HepG2 (cell line): Measurements from ENCODE around the gene SNCG. TPM values are rescaled to one million over a fixed set of nuclear protein-coding genes. Genes with fewer than 3 reads are reported as not detected.

Experiments
- ATAC-seq: fragments of 200-7000 bp; cut with Tn5 transposase; 3 replicates; pipeline ENCODE4 v1.9.1; 2020; ENCODE audit warnings: mild to moderate bottlenecking, moderate library complexity
- BruUV-seq: library from RNA; stranded (reverse); fragments of 400-500 nt; replicated peaks from 2 replicates; lab custom pipeline; 2021; lab: Mats Ljungman, UMichigan
- CTCF ChIA-PET: fragments of 300-600 bp; formaldehyde crosslinking; extraction: SDS; loops from one replicate; lab custom pipeline; 2021; ENCODE audit warnings: low total read pairs, inconsistent platforms, low intra/inter-chr PET ratio; lab: Yijun Ruan, JAX
- POLR2A ChIA-PET: fragments of 350-600 bp; sonication (Branson Sonifier 250); formaldehyde crosslinking; loops from one replicate; lab custom pipeline; 2020; ENCODE audit warnings: antibody characterized with exemption, inconsistent platforms; lab: Yijun Ruan, JAX
- DNase-seq: peaks from one replicate; pipeline ENCODE4 v3.0.0-alpha.2; 2015; ENCODE audit warnings: low spot score
- FAIRE-seq: peaks from 3 replicates; lab custom pipeline; 2011; peaks lifted over from hg19 to GRCh38; lab: Jason Lieb, UNC
- H2AFZ ChIP-seq: one replicate; pipeline ENCODE4 v1.6.1; 2011; ENCODE audit warnings: low read length, inconsistent platforms
- H3K27ac ChIP-seq: fragments of 300-600 bp; 3 replicates; pipeline ENCODE4 v1.8.0; 2011; ENCODE audit warnings: mixed run types, mild to moderate bottlenecking, mixed read lengths, low read length, inconsistent platforms; ENCODE audit not compliant: insufficient read depth; ENCODE audit errors: extremely low read length
- H3K27me3 ChIP-seq, 2 experiments: fragments of 200-600 bp in 1 of 2; 2 replicates in 1 of 2; 3 replicates in 1 of 2; pipeline versions ENCODE4 v1.6.0 to v1.8.0; 2011; ENCODE audit warnings: low read length in 2 of 2, mild to moderate bottlenecking in 2 of 2, moderate library complexity in 2 of 2, inconsistent platforms in 1 of 2; ENCODE audit not compliant: insufficient read depth in 2 of 2, control insufficient read depth in 1 of 2
- H3K36me3 ChIP-seq, 2 experiments: fragments of 200-600 bp in 1 of 2; replicated peaks in 1 of 2; 2 replicates in 1 of 2; 3 replicates in 1 of 2; pipeline versions ENCODE4 v1.5.1 to v1.8.0; 2011; ENCODE audit warnings: low read length in 2 of 2, inconsistent platforms in 1 of 2; ENCODE audit not compliant: insufficient read depth in 2 of 2, control insufficient read depth in 1 of 2
- H3K4me1 ChIP-seq: 2 replicates; pipeline ENCODE4 v1.5.1; 2012; ENCODE audit warnings: low read length, inconsistent platforms; ENCODE audit not compliant: insufficient read depth
- H3K4me2 ChIP-seq: 2 replicates; pipeline ENCODE4 v1.6.0; 2011; ENCODE audit warnings: low read depth, low read length, inconsistent platforms
- H3K4me3 ChIP-seq, 3 experiments: fragments of 200-600 bp in 1 of 3; sonication (generic), shearing (Covaris generic) in 1 of 3; replicated peaks in 1 of 3; 2 replicates each; pipeline ENCODE4 v1.5.1; 2011 to 2016; ENCODE audit warnings: low read length in 3 of 3, inconsistent platforms in 2 of 3, low read depth in 2 of 3, mild to moderate bottlenecking in 2 of 3, control low read depth in 1 of 3, mixed read lengths in 1 of 3; ENCODE audit not compliant: insufficient read depth in 1 of 3
- H3K79me2 ChIP-seq: one replicate; pipeline ENCODE4 v1.6.1; 2011; ENCODE audit warnings: low read length, inconsistent platforms; ENCODE audit not compliant: insufficient read depth
- H3K9ac ChIP-seq: 2 replicates; pipeline ENCODE4 v1.6.0; 2011; ENCODE audit warnings: mild to moderate bottlenecking, low read depth, low read length, inconsistent platforms; ENCODE audit not compliant: insufficient read depth
- H3K9me3 ChIP-seq: 2 replicates; pipeline ENCODE4 v1.5.1; 2012; ENCODE audit warnings: mild to moderate bottlenecking, low read length
- H4K20me1 ChIP-seq: 2 replicates; pipeline ENCODE4 v1.6.0; 2011; ENCODE audit warnings: inconsistent platforms, mild to moderate bottlenecking, low read length, moderate library complexity; ENCODE audit not compliant: insufficient read depth
- GLMP ChIP-seq: sonication (generic); formaldehyde crosslinking; IDR thresholded peaks from 2 replicates; pipeline ENCODE4 v1.9.0; 2021; ENCODE audit warnings: missing genetic modification reagents, mild to moderate bottlenecking, borderline replicate concordance
- NCOA5 ChIP-seq: sonication (generic); formaldehyde crosslinking; IDR thresholded peaks from 2 replicates; pipeline ENCODE4 v1.4.0; 2020; ENCODE audit warnings: missing genetic modification reagents
- ZNF383 ChIP-seq: sonication (generic); formaldehyde crosslinking; IDR thresholded peaks from 2 replicates; pipeline ENCODE4 v1.4.0; 2020; ENCODE audit warnings: missing genetic modification reagents, mild to moderate bottlenecking, borderline replicate concordance
- ZZZ3 ChIP-seq: sonication (generic); formaldehyde crosslinking; IDR thresholded peaks from 2 replicates; pipeline ENCODE4 v1.4.0; 2020; ENCODE audit warnings: missing genetic modification reagents, mild to moderate bottlenecking, borderline replicate concordance
- WGBS: methylation state at CpG from one replicate; pipeline ENCODE4 v1.1.6; 2017; ENCODE audit warnings: low lambda C conversion rate; 5-methylcytosine and 5-hydroxymethylcytosine counted together
- in situ Hi-C: cut with HindIII; loops from 2 replicates; pipeline ENCODE4 v1.10.0; 2017; ENCODE audit warnings: low pct_unique_long_range_greater_than_20kb; ENCODE audit not compliant: extremely low pct_ligation_motif_present
- intact Hi-C: fragments of 100-400 bp; cut with micrococcal nuclease; formaldehyde crosslinking; loops from one replicate; pipeline ENCODE4 v1.10.0; 2022; ENCODE audit not compliant: unreplicated experiment
- polyA plus RNA-seq, 8 experiments: library from polyadenylated mRNA; depleted of rRNA in 3 of 8; stranded (reverse) in 7 of 8; unstranded in 1 of 8; fragments of >200 nt; fragmentation: Illumina TruSeq in 4 of 8; extraction: Trizol in 4 of 8; gene quantifications; 2 replicates each; pipeline versions ENCODE4 v1.2.1 to v1.2.3, GENCODE V29; 2011 to 2016; ENCODE audit warnings: low read depth in 4 of 8, missing spikeins in 1 of 8, mixed read lengths in 1 of 8; ENCODE audit not compliant: insufficient read depth in 1 of 8
- total RNA-seq, 5 experiments: library from RNA; depleted of rRNA; stranded (reverse); fragments of >200 nt; fragmentation: Illumina TruSeq; extraction: Trizol; gene quantifications; 2 replicates each; pipeline ENCODE4 v1.2.3, GENCODE V29; 2016; ENCODE audit warnings: low read depth in 1 of 5

The SNCG gene
- total and polyA plus RNA-seq, 2 of the 13 experiments (the other 11 are each of a cell fraction or from before 2014, with no cell fraction given), result 0.22 to 0.91 TPM

GRCh38 chr10:86972613-86973380, 14.4 kb downstream of the SNCG start:
- ChIA-PET POLR2A (no interaction called here), CTCF (no interaction called here)
- Histone ChIP-seq H3K9ac (no peak overlapping the region), H3K4me3 (no peak overlapping the region), H3K27me3 (peaks cover 5 to 47% of the 10 kb centered on the region in 2 experiments; a peak in 3 of 5 replicates), H3K79me2 (no peaks in the 10 kb centered on the region), H3K36me3 (no peaks in the 10 kb centered on the region), H3K4me2 (no peak overlapping the region), H3K27ac (no peak overlapping the region), H4K20me1 (no peaks in the 10 kb centered on the region), H3K9me3 (no peaks in the 10 kb centered on the region), H3K4me1 (peaks cover 4% of the 10 kb centered on the region), H2AFZ (no peak overlapping the region)
- DNase-seq (no peak), FAIRE-seq (no peak), ATAC-seq (peak; percentile 12; the same call in 2 of the 3 replicates)
- TF ChIP-seq GLMP (CRISPR knock-in tag), result no peak
- no peak for TF ChIP-seq NCOA5
- in situ Hi-C loops, result no loop called here
- BruUV-seq, result no TSS peak
- intact Hi-C loops, result no loop called here
- 40% methylated on average over 9 of the region's 11 CpGs for WGBS

GRCh38 chr10:86974484-86974883, 16.1 kb downstream of the SNCG start:
- intact Hi-C loops, result no loop called here

More at GRCh38 chr10:86974484-86974883, 16.1 kb downstream of the SNCG start:
- H3K27ac ChIP-seq, result no peak overlapping the region
- H3K4me2 ChIP-seq, result no peak overlapping the region
- in situ Hi-C loops, result no loop called here
- H3K79me2 ChIP-seq, result no peaks in the 10 kb centered on the region
- peaks cover 4 to 31% of the 10 kb centered on the region in 2 experiments; a peak in 3 of 5 replicates for H3K27me3 ChIP-seq
- 62% methylated on average over 7 of the region's 7 CpGs for WGBS
- H3K9ac ChIP-seq, result no peak overlapping the region
- H2AFZ ChIP-seq, result no peak overlapping the region
- H3K36me3 ChIP-seq, result no peaks in the 10 kb centered on the region
- BruUV-seq, result no TSS peak
- FAIRE-seq (no peak), DNase-seq (no peak), ATAC-seq (no peak)
- H3K4me1 ChIP-seq, result no peaks in the 10 kb centered on the region; the same call in 1 of the 2 replicates
- TF ChIP-seq ZNF383 (CRISPR knock-in tag) (no peak), ZZZ3 (CRISPR knock-in tag) (no peak)
- H3K4me3 ChIP-seq, result no peak overlapping the region
- ChIA-PET POLR2A (no interaction called here), CTCF (no interaction called here)
- H4K20me1 ChIP-seq, result no peaks in the 10 kb centered on the region
- no peaks in the 10 kb centered on the region for H3K9me3 ChIP-seq
